ENCODE data around the gene PCSK6.

Gene PCSK6

DNA sequence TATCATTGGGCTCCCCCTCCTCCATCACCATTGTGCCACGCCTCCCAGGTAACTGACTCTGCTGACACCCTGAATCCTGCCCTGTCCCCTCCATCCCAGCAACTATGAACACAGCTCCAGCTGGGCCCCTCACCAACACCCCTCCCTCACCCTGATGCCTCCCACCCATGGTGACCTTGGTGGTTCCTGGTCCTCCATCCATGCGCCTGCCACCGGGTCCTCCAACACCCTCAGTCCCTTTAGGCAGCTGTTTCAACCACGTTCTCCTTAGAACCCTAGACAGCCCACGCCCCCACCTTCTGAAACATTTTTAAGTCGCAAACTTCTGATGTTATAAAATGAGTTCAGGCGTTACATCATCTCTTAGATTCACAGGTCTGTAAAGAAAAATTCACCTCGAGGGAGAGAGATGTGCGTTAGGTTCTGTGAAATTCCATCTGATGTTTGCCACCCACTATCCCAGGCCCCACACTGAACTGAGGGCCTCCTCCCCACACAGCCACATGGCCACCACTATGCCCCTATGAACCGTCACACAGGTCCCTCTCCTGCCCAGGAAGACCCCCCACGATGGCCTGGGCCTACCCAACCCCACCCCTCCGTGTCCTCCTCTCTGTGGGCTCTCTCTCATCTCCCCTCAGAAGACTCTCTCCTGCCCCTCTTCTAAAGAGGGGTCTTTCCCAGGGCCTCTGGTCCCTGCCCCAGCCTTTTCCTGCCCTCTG, 29.8 kb downstream of the PCSK6 start:
- CTCF ChIA-PET: interaction anchor here (0.5 to 0.6 kb wide), 2 partner anchors 111 to 1572 kb away, joined by 3 to 5 read pairs; no protein-coding TSS in a partner anchor
- POLR2A ChIA-PET (ENCODE audit: low non-redundant PET): no interaction called here
- H3K27ac ChIP-seq: no peak overlapping the region
- no peak for DNase-seq (ENCODE audit: low spot score)
- TF ChIP-seq, protein P1, sequence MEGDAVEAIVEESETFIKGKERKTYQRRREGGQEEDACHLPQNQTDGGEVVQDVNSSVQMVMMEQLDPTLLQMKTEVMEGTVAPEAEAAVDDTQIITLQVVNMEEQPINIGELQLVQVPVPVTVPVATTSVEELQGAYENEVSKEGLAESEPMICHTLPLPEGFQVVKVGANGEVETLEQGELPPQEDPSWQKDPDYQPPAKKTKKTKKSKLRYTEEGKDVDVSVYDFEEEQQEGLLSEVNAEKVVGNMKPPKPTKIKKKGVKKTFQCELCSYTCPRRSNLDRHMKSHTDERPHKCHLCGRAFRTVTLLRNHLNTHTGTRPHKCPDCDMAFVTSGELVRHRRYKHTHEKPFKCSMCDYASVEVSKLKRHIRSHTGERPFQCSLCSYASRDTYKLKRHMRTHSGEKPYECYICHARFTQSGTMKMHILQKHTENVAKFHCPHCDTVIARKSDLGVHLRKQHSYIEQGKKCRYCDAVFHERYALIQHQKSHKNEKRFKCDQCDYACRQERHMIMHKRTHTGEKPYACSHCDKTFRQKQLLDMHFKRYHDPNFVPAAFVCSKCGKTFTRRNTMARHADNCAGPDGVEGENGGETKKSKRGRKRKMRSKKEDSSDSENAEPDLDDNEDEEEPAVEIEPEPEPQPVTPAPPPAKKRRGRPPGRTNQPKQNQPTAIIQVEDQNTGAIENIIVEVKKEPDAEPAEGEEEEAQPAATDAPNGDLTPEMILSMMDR (conservative IDR thresholded peaks at IDR 0.05; ENCODE audit: low read depth): no peak

DNA sequence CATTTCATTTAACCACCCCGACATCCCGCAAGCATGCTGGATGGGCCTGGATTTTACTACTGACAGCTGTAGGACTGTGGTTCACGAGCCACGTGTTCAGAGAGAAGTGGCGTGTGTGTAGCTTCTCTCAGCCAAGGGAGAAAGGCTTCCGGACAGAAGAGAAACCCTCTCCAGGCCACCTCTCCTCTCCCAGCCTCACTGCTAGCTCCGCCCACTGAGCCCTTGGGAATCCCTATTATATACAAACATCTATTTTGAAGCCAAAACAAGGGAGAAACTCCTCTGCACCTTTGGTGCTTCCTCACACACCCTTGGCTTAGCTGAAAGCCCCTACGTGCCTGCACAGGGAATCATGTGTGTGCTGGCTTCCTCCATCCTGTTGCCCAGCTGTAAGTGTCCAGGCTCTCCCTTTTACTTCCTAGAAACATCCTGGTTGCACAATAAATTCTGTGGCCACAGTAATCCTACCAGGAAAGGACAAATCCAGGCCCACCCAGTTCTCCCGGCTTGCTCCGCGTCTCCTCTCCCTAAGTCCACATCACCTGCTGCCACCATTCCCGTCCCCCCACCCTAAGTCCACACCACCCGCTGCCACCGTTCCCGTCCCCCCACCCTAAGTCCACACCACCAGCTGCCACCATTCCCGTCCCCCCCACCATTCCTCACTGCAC, 30.5 kb downstream of the PCSK6 start:
- TF ChIP-seq, protein P1 (conservative IDR thresholded peaks at IDR 0.05; ENCODE audit: low read depth): no peak
- ChIA-PET CTCF (interaction anchor here (0.6 kb wide), 1 partner anchor 110 kb away, joined by 5 read pairs; no protein-coding TSS in a partner anchor), POLR2A (ENCODE audit: low non-redundant PET) (no interaction called here)
- DNase-seq (ENCODE audit: low spot score): no peak
- H3K27ac ChIP-seq: no peak overlapping the region

DNA sequence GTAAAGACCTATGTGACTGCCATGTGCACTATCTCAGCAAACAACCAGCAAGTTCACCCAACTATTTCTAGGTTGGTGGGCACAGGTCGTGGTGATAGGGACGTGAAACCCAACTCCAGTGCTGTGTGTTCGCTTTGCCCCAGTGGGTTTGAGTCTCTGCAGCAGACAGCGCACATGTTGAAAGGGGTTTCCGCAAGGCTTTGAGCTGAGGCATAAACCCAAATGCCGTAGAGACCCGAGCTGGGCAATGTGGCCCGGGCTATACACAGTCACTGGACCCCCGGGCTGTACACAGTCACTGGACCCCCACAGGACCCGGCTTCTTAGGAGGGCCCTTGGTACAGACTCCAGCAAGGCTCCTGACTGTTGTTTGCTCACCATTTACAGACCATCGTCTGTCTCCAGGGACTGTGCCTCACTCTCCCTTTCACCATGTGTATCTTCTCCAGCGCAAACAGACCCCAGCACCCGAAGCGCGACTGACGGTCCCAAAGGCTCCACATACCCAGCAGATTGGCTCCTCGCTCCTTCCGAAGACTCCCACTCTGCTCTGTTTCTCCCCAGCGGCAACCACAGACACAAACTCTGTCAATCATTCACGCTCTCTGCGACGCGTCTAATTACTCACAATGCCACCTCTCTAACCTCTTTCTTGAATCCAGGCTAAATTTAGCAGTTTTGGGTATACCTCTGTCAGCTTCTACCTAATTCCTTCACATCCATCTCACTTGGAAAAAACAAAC, 31.2 kb downstream of the PCSK6 start:
- POLR2A ChIA-PET (ENCODE audit: low non-redundant PET): no interaction called here
- no peak overlapping the region for H3K27ac ChIP-seq
- TF ChIP-seq, protein P1 (conservative IDR thresholded peaks at IDR 0.05; ENCODE audit: low read depth): no peak
- no peak for DNase-seq (ENCODE audit: low spot score)
- CTCF ChIA-PET: no interaction called here

DNA sequence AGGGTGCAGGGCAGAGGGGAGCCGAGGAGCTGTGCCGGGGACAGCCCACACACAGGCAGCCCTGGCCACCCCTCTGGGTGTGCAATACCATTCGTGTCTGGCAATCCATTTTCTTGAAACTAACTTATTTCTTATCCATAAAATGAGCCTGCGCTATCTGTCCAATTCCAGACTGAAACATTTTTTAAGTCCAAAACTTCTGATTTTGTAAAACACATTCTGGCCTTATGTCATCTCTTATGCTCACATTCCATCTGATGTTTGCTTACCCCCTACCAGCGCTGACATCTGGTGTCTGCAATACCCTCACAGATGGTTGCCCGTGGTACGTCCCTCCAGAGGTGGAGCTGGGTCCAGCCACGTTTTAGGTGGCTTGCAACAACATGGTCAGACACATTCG, 31.8 kb downstream of the PCSK6 start:
- H3K27ac ChIP-seq: no peak overlapping the region
- TF ChIP-seq, protein P1 (conservative IDR thresholded peaks at IDR 0.05; ENCODE audit: low read depth): no peak
- ChIA-PET CTCF (no interaction called here), POLR2A (ENCODE audit: low non-redundant PET) (no interaction called here)
- DNase-seq (ENCODE audit: low spot score): no peak

DNA sequence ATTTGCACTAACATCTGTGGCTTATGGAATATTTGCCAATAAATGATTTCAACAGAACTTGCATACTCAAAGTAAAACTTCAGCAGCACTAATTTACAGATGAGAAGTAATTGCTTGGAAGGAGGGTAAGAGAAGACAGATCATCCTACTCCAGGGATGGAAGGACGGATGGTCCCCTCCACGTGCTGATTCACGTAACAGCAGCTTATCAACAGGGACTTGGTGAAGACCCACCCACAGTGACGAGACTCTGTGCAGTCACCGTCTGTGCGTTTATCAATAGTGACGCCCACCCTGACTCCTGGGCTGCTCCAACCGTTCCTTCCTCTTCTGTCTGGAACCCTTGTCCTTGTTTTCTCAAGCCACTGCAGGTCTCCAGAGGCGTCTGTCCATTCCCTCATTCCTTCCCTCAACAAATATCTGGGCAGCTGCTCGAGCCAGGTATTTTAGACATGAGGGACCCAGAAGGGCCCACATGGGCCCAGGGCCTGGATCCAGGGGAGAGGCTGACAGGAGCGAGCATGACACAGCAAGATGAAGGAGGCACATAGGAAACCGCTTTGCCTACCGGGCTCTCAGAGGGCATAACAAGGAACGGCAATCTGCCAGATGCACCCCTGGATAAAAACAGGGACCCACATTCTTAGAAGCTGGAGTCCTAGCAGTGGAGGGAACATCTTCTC, 33.3 kb downstream of the PCSK6 start:
- ChIA-PET CTCF (interaction anchor here (0.6 kb wide), 1 partner anchor 63 kb away, joined by 3 read pairs; no protein-coding TSS in a partner anchor), POLR2A (ENCODE audit: low non-redundant PET) (no interaction called here)
- TF ChIP-seq, protein P1 (conservative IDR thresholded peaks at IDR 0.05; ENCODE audit: low read depth): no peak
- DNase-seq (ENCODE audit: low spot score): no peak
- no peak overlapping the region for H3K27ac ChIP-seq
